T follicular helper cell (primary cell): ENCODE measurements around the gene NOXO1.
A peak's percentile ranks its signal among the peaks of the same experiment; 100 is the strongest.

Experiments
- DNase-seq: peaks from one replicate; pipeline ENCODE4 v3.0.0-alpha.2; 2020; ENCODE audit warnings: low read depth
- total RNA-seq, 2 experiments: gene quantifications; one replicate each; lab custom pipeline; 2026; lab: John Stamatoyannopoulos, UW

The NOXO1 gene, protein sequence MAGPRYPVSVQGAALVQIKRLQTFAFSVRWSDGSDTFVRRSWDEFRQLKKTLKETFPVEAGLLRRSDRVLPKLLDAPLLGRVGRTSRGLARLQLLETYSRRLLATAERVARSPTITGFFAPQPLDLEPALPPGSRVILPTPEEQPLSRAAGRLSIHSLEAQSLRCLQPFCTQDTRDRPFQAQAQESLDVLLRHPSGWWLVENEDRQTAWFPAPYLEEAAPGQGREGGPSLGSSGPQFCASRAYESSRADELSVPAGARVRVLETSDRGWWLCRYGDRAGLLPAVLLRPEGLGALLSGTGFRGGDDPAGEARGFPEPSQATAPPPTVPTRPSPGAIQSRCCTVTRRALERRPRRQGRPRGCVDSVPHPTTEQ
- 0.17 to 1.0 reads per million in 2 experiments for total RNA-seq

DNA sequence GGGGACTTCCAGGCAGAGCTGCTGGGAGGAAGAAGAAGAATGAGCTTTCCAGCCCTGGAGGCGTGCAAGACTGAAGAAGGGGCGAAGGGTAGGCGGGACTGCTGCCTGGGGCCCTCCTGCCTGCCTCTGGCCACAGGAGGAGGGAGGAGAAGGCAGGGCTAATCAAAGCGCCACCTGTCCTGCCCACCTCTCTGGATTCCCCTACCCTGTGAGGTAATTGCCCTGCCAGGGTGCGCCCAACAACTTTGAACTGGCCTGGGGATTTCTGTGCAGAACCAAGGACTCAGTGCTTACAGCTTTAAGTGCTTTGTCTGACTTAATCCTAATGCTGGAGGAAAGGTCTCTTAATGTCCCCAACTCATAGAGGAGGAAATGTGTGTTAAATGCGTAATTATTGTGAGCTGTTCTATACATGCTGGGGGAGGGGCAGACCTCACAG lies at the start of gene NOXO1:
Gene NOXO1 (minus strand): TSS at position 72 of the 439 bp plus-strand sequence. CDS start 290 bp downstream, outside the sequence.
- no peak for DNase-seq

GRCh38 chr16:2030036-2030435 lies 48.8 kb upstream of the NOXO1 start:
- no peak for DNase-seq

DNA sequence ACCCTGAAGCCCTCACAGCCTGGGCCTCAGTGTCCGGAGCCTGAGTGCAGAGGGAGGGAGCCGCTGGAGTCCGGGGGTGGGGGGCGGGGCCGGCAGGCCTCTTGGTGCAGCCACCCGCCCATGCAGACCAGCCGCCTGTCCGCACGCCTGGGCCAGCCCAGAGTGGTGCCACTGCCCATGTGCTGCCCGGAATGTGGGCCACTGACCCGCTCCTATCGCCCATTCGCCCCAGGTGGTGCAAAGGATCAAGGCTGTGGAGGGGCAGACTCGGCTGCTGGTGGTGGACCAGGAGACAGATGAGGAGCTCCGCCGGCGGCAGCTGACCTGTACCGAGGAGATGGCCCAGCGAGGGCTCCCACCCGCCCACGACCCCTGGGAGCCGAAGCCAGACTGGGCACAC lies 48.1 kb upstream of the NOXO1 start:
- no peak for DNase-seq

GRCh38 chr16:2028620-2029220 lies 47.5 kb upstream of the NOXO1 start:
- DNase-seq: no peak

GRCh38 chr16:2028146-2028545 lies 46.9 kb upstream of the NOXO1 start:
- no peak for DNase-seq

DNA sequence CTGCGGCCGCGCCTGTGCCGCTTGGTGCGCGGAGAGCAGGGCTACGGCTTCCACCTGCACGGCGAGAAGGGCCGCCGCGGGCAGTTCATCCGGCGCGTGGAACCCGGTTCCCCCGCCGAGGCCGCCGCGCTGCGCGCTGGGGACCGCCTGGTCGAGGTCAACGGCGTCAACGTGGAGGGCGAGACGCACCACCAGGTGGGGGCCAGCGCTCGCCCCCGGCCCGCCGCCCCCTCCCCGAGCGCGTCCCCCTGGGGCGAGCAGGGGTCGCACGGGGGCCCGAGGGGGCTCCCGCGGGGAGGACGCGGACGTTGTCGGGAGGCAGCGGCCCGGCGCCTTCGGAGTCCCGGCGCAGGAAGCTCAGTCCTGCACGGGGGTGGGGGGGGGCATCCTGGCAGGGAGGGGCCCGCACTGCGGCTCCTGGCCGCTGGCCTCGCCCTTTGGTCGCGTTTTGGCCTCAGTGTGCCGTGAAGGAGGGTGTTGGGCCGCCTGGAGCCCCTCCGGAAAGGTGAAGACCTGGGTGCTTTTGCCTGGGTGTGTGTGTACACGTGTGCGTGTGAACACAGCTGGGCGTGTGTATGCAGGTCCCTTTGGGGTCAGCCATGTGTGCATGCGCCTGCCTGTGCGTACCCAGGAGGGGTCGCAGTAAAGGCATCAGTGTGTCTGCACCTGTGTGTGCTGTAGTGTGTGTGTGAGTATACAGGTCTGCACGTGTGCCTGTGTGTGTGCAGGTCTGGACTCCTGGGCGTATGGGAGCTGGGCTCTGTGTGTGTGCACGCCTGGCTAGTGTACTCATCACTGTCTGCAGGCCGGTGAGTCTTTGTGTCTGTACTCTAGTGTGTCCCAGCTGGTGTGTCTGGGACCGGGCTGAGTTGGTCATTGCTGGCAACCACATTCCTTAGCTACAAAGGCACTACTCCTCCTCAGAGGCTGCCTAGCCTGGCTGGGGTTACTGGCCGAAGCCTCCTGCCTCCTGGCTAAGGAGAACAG lies 46.0 kb upstream of the NOXO1 start:
- no peak for DNase-seq

DNA sequence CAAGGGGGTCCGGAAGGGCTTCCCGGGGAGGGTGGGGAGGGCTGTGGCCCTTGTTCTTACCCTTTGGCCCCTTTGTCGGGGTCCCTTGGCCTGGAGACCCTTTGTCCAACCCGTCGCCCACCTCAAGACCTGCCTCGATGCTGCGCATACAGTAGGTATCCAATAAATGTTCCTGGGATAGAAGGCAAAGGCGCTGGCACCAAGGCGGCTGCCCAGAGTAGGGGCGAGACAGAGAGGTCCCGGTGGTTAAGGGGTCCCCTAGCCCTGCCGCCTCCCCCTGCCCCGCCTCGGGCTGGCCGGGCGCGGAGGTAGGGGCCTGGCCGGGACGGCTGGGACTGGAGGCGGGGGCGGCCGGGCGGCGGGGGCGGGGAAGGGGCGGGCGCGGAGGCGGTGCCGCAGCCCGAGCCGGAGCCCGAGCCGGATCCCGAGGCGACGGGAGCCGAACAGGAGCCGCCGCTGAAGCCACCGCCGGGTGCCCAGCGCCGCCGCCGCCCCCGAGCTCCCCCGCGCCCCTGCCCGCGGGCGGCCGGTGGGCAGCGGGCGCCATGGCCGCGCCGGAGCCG lies 45.3 kb upstream of the NOXO1 start, which contains the start of gene NHERF2:
Gene NHERF2 (plus strand): TSS at position 442 of the 563 bp plus-strand sequence. CDS start 104 bp downstream, at position 546.
- DNase-seq: no peak

DNA sequence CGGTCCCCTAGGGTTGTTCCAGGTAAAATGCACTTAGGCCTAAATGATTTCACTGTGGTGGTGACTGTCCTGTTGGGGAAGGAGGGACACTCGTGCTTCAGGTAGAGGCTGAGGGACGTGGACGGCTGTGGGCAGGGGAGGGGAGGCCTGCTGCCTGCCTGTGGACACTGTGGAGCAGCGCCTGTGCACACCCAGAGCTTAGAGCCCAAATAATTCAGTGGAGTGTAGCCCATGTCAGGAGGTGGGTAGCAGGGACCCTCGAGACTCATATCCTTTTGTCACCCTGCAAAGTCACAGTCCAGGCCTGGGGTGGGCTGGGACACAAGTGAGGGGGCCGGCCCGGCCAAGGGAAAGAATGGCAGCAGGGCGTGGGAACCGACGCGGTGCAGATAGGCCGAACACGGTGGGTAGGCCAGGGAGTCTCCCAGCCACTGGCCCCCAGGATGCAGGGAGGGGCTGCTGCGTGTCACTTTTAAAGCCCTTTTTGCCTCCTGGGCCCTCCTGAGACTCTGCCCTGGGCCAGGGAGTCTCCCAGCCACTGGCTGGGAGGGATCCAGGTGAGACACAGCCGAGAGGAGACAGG lies 44.7 kb upstream of the NOXO1 start:
- DNase-seq: no peak

GRCh38 chr16:2025251-2025650 lies 44.0 kb upstream of the NOXO1 start:
- no peak for DNase-seq

DNA sequence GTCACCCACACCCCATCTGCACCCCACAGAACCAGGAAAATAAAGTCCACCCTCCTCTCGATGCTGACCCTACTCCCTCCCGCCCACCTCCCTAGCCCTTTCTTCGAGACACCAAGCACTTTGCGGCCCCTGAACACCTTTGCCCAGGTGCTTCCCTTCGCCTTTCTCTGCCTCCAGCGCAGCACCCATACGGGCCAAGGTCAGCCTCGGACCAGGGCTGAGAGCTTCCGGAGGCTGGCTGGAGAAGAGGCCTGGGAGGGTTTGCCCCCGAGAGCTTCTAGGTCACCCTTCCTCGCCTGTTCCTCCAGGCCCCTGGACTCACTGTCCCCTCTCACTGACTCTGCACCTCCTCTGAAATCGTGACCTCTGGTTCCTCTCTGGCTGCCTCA lies 42.8 kb upstream of the NOXO1 start:
- no peak for DNase-seq

GRCh38 chr16:2023092-2024031 lies 42.1 kb upstream of the NOXO1 start:
- peak; percentile 93 for DNase-seq

GRCh38 chr16:2022723-2023091 lies 41.4 kb upstream of the NOXO1 start:
- DNase-seq: no peak

DNA sequence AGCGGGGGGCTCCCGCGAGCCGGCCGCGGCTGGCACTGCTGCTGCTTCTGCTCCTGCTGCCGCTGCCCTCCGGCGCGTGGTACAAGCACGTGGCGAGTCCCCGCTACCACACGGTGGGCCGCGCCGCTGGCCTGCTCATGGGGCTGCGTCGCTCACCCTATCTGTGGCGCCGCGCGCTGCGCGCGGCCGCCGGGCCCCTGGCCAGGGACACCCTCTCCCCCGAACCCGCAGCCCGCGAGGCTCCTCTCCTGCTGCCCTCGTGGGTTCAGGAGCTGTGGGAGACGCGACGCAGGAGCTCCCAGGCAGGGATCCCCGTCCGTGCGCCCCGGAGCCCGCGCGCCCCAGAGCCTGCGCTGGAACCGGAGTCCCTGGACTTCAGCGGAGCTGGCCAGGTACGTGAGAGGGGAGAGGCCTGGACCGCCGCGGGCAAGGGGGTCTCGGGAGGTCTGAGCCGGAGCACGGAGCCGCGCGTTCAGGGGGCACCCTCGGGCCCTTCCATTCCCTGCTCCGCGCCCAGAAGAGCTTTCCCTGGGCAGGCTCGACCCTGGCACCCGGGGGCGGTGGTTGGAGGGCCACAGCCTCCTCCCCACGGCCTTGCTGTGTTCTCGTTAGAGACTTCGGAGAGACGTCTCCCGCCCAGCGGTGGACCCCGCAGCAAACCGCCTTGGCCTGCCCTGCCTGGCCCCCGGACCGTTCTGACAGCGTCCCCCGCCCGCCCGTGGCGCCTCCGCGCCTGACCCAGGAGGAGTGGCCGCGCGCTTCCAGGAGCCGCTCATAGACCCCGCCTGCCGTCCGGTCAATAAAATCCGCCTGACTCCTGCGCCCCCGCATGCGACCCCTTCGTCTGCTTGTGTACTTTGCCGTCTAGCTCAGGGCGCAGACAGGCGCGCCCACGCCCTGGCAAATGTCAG lies 38.9 kb upstream of the NOXO1 start:
- no peak for DNase-seq

DNA sequence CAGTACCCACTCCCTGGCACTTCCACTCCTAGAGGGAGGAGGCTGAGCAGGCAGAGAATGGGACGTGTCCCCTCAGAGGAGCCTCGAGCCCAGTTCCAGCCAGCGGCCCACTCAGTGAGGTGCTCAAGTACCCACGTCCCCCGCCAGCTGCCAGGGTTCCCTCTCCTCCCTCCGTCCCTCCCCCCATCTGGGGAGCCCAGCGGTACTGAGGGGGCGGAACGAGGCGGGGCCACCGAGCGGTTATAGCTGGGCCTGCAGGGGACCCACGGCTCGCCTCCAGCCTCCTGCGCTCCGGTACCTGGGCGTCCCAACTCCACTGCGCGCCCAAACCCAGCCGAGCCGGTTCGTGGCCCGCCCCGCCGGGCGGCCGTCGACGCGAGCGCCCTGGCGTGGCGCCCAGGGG lies 38.2 kb upstream of the NOXO1 start, which contains the start of gene NPW:
Gene NPW (plus strand): TSS at position 268 of the 403 bp plus-strand sequence.
- no peak for DNase-seq

- DNase-seq: no peak
Observed at GRCh38 chr16:2016407-2016922, 35.2 kb upstream of the NOXO1 start.

- no peak for DNase-seq
Observed at GRCh38 chr16:2015947-2016208, 34.6 kb upstream of the NOXO1 start.

DNA sequence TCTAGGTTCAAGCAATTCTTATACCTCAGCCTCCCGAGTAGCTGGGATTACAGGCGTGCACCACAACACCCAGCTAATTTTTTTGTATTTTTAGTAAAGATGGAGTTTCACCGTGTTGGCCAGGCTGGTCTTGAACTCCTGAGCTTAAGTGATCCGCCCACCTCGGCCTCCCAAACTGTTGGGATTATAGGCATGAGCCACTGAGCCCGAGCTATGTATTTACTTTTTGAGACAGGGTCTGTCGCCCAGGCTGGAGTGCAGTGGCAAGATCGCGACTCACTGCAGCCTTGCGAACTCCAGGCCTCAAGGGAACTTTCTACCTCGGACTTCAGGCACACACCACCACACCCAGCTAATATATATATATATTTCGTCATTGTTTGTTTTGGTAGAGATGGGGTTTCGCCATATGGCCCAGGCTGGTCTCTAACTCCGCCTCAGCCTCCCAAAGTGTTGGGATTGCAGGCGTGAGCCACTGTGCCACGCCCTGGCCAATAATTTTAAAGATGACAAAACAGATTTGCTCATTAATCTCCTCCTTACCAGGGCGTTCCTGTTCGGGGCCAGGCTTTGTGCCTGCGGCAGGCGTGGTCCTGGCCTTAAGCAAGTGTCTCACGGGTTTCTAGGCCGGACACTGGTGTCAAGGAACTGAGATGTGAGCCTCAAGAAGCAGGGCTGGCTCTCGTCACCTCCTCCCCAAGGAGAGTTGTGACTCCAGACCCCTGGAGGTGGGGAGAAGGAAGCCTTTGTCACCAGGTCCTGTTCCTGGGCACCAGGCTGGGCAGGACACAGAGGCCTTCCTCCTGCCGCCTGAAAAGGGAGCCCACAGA lies 34.1 kb upstream of the NOXO1 start:
- no peak for DNase-seq

GRCh38 chr16:2013527-2013926 lies 32.3 kb upstream of the NOXO1 start:
- DNase-seq: no peak
